T-cell (primary cell): Measurements from ENCODE around the gene ARHGAP15. TPM values are rescaled to one million over a fixed set of nuclear protein-coding genes. Genes with fewer than 3 reads are reported as not detected.
A peak's percentile ranks its signal among the peaks of the same experiment; 100 is the strongest.

Source experiments
- ATAC-seq, 4 experiments: fragments of 200-7000 bp in 3 of 4; fragments of 150-1000 bp in 1 of 4; cut with Tn5 transposase; replicated peaks in 1 of 4; 1 replicate in 3 of 4; 2 replicates in 1 of 4; pipeline ENCODE4 v1.10.0; 2021; ENCODE audit warnings: moderate library complexity in 3 of 4, mild to moderate bottlenecking in 2 of 4, moderate number of reproducible peaks in 1 of 4
- CTCF ChIA-PET, 2 donors: fragments of 300-600 bp; sonication (Branson Sonifier 250); formaldehyde crosslinking; loops; one replicate each; lab custom pipeline; 2022; ENCODE audit warnings: antibody characterized with exemption in 2 of 2; lab: Charles Lee
- POLR2A ChIA-PET, 2 donors: fragments of 300-600 bp; sonication (Branson Sonifier 250); formaldehyde crosslinking; loops; one replicate each; lab custom pipeline; 2022; ENCODE audit warnings: antibody characterized with exemption in 2 of 2; lab: Charles Lee
- DNase-seq, 35 experiments: peaks; one replicate each; pipeline versions ENCODE4 v3.0.0 to v3.0.0-alpha.2; 2013 to 2023
- H3K27ac ChIP-seq: one replicate; pipeline ENCODE4 v1.5.1; 2013; ENCODE audit warnings: low read length
- H3K27me3 ChIP-seq, 2 experiments: replicated peaks in 1 of 2; 1 replicate in 1 of 2; 2 replicates in 1 of 2; pipeline versions ENCODE4 v1.6.1 to v1.7.0; 2013; ENCODE audit warnings: low read length in 1 of 2, mixed read lengths in 1 of 2; ENCODE audit not compliant: control insufficient read depth in 2 of 2, insufficient read depth in 2 of 2; ENCODE audit errors: extremely low read depth in 1 of 2
- H3K36me3 ChIP-seq, 2 donors: 1 replicate in 1 of 2; 2 replicates in 1 of 2; pipeline versions ENCODE4 v1.6.1 to v1.7.0; 2013; ENCODE audit warnings: low read length in 1 of 2; ENCODE audit not compliant: control insufficient read depth in 2 of 2, insufficient read depth in 1 of 2; ENCODE audit errors: extremely low read depth in 1 of 2
- H3K4me1 ChIP-seq, 2 experiments: 1 replicate in 1 of 2; 2 replicates in 1 of 2; pipeline versions ENCODE4 v1.6.1 to v1.7.0; 2013; ENCODE audit warnings: low read length in 2 of 2, mixed read lengths in 1 of 2; ENCODE audit not compliant: insufficient read depth in 2 of 2, control insufficient read depth in 1 of 2; ENCODE audit errors: extremely low read depth in 1 of 2
- H3K4me3 ChIP-seq, 2 donors: 1 replicate in 1 of 2; 2 replicates in 1 of 2; pipeline versions ENCODE4 v1.5.1 to v1.7.0; 2013; ENCODE audit warnings: mild to moderate bottlenecking in 2 of 2, low read length in 1 of 2, moderate library complexity in 1 of 2; ENCODE audit not compliant: control insufficient read depth in 1 of 2; ENCODE audit errors: extremely low read depth in 1 of 2
- H3K9me3 ChIP-seq: 2 replicates; pipeline ENCODE4 v1.7.0; 2013
- H3K27ac Mint-ChIP-seq, 2 donors: one replicate each; pipeline ENCODE4 v1.8.0; 2020 to 2021; ENCODE audit warnings: mild to moderate bottlenecking in 2 of 2, mixed read lengths in 2 of 2
- H3K27me3 Mint-ChIP-seq, 2 donors: one replicate each; pipeline ENCODE4 v1.8.0; 2021 to 2022; ENCODE audit warnings: mixed read lengths in 2 of 2
- H3K36me3 Mint-ChIP-seq: one replicate; pipeline ENCODE4 v1.8.0; 2021; ENCODE audit warnings: mixed read lengths
- H3K4me1 Mint-ChIP-seq, 3 donors: one replicate each; pipeline ENCODE4 v1.8.0; 2020 to 2022; ENCODE audit warnings: mixed read lengths in 3 of 3, mild to moderate bottlenecking in 1 of 3
- H3K4me3 Mint-ChIP-seq, 3 donors: one replicate each; pipeline ENCODE4 v1.8.0; 2020 to 2022; ENCODE audit warnings: mild to moderate bottlenecking in 3 of 3, mixed read lengths in 3 of 3, moderate library complexity in 3 of 3
- H3K9me3 Mint-ChIP-seq, 3 donors: one replicate each; pipeline ENCODE4 v1.8.0; 2020 to 2022; ENCODE audit warnings: mixed read lengths in 3 of 3
- WGBS: methylation state at CpG from one replicate; pipeline ENCODE4 v1.1.5; 2013; ENCODE audit warnings: missing lambda C conversion rate; ENCODE audit not compliant: insufficient coverage; 5-methylcytosine and 5-hydroxymethylcytosine counted together
- total RNA-seq, 35 experiments: library from RNA in 6 of 35; stranded (reverse) in 6 of 35; fragments of 120-200 nt in 1 of 35; gene quantifications; one replicate each; pipeline versions ENCODE4 v1.2.1 to v1.2.4 and lab custom pipeline; 2013 to 2026

ARHGAP15 gene
- total RNA-seq: 100 to 1,000 TPM; 154 to 271 (median 188) TPM
- total RNA-seq (2013): 311 TPM
- total RNA-seq (lab: John Stamatoyannopoulos, UW): 32.6 to 244 (median 162) reads per million in 29 experiments

- Mint-ChIP-seq H3K36me3 (peaks cover 15% of the 10 kb centered on the region), H3K9me3 (no peaks in the 10 kb centered on the region), H3K4me1 (peaks cover 39 to 54% (median 49%) of the 10 kb centered on the region in 3 donors), H3K4me3 (peak within 1 kb of the TSS; percentile 79 to 82 (median 80)), H3K27me3 (no peaks in the 10 kb centered on the region), H3K27ac (peak within 1 kb of the TSS; percentile 90 to 100)
- ATAC-seq (peak; percentile 88 to 91 (median 90)), DNase-seq (peak; percentile 42 to 88 (median 76))
- CTCF ChIA-PET: interaction anchor here (0.6 to 3.6 kb wide), 17 partner anchors 16 to 155 kb away, joined by 3 to 35 read pairs (median 4); no protein-coding TSS in a partner anchor
- Histone ChIP-seq H3K9me3 (no peaks in the 10 kb centered on the region), H3K4me1 (peaks cover 43 to 71% of the 10 kb centered on the region in 2 experiments), H3K27me3 (no peaks in the 10 kb centered on the region), H3K27ac (peak within 1 kb of the TSS; percentile 89), H3K4me3 (peak within 1 kb of the TSS; percentile 49 to 58), H3K36me3 (no peaks in the 10 kb centered on the region)
- POLR2A ChIA-PET: interaction anchor here (0.6 to 1.5 kb wide), 10 partner anchors 9 to 133 kb away, joined by 3 to 14 read pairs (median 4); no protein-coding TSS in a partner anchor
- 2% methylated on average over 5 of the region's 13 CpGs for WGBS
Measured at GRCh38 chr2:143128681-143129580, at the start of gene ARHGAP15. Gene ARHGAP15 (plus strand): TSS chr2:143129419.

GRCh38 chr2:143081616-143082015 is 47.6 kb upstream of the ARHGAP15 start:
- Mint-ChIP-seq H3K27me3 (no peaks in the 10 kb centered on the region), H3K4me1 (peaks cover 4 to 25% (median 18%) of the 10 kb centered on the region in 3 donors), H3K27ac (no peak overlapping the region), H3K4me3 (no peak overlapping the region), H3K36me3 (no peaks in the 10 kb centered on the region), H3K9me3 (no peaks in the 10 kb centered on the region)
- Histone ChIP-seq H3K27me3 (no peaks in the 10 kb centered on the region), H3K27ac (no peak overlapping the region), H3K9me3 (no peaks in the 10 kb centered on the region), H3K4me1 (no peaks in the 10 kb centered on the region), H3K36me3 (no peaks in the 10 kb centered on the region), H3K4me3 (no peak overlapping the region)
- POLR2A ChIA-PET: no interaction called here
- ATAC-seq: no peak
- no peak for DNase-seq
- 100% methylated on average over 1 of the region's 1 CpG for WGBS
- CTCF ChIA-PET: no interaction called here

GRCh38 chr2:143083636-143084035 is 45.6 kb upstream of the ARHGAP15 start:
- Mint-ChIP-seq H3K9me3 (no peaks in the 10 kb centered on the region), H3K36me3 (no peaks in the 10 kb centered on the region), H3K4me3 (peak overlapping the region in 1 of 3 donors; percentile 10), H3K4me1 (peaks cover 4 to 25% (median 18%) of the 10 kb centered on the region in 3 donors), H3K27ac (peak overlapping the region in 1 of 2 donors; percentile 25), H3K27me3 (no peaks in the 10 kb centered on the region)
- Histone ChIP-seq H3K27me3 (no peaks in the 10 kb centered on the region), H3K9me3 (no peaks in the 10 kb centered on the region), H3K27ac (no peak overlapping the region), H3K36me3 (no peaks in the 10 kb centered on the region), H3K4me3 (no peak overlapping the region), H3K4me1 (no peaks in the 10 kb centered on the region)
- POLR2A ChIA-PET: interaction anchor here in 1 of 2 donors (0.7 kb wide), 2 partner anchors 205 to 1104 kb away, joined by 4 to 5 read pairs; no protein-coding TSS in a partner anchor
- no CpG with 5 or more reads among the region's 2 CpGs for WGBS
- CTCF ChIA-PET: interaction anchor here (0.7 kb wide), 3 partner anchors 22 to 196 kb away, joined by 3 to 6 read pairs (median 4); no protein-coding TSS in a partner anchor
- peak in 3 of 4 experiments; percentile 37 to 66 (median 51) for ATAC-seq
- DNase-seq: peak in 1 of 35 experiments; percentile 27

- H3K27ac Mint-ChIP-seq: no peak overlapping the region
- no peak for DNase-seq
- no peaks in the 10 kb centered on the region for H3K36me3 Mint-ChIP-seq
- ATAC-seq: no peak
- Histone ChIP-seq H3K27me3 (no peaks in the 10 kb centered on the region), H3K36me3 (no peaks in the 10 kb centered on the region), H3K4me1 (no peaks in the 10 kb centered on the region), H3K4me3 (no peak overlapping the region), H3K9me3 (no peaks in the 10 kb centered on the region), H3K27ac (no peak overlapping the region)
- H3K4me3 Mint-ChIP-seq: no peak overlapping the region
- H3K4me1 Mint-ChIP-seq: peaks cover 4 to 25% (median 18%) of the 10 kb centered on the region in 3 donors
- no peaks in the 10 kb centered on the region for H3K9me3 Mint-ChIP-seq
- H3K27me3 Mint-ChIP-seq: no peaks in the 10 kb centered on the region
- CTCF ChIA-PET: no interaction called here
- POLR2A ChIA-PET: interaction anchor here in 1 of 2 donors (0.7 kb wide), 1 partner anchor 540 kb away, joined by 4 read pairs; no protein-coding TSS in a partner anchor
- 83% methylated on average over 2 of the region's 2 CpGs for WGBS
Measured at GRCh38 chr2:143084462-143084861, 44.8 kb upstream of the ARHGAP15 start.

- whole genome bisulfite sequencing: no CpG with 5 or more reads among the region's 1 CpG
Measured at GRCh38 chr2:143085125-143085784, 44.0 kb upstream of the ARHGAP15 start.

GRCh38 chr2:143087033-143087432 is 42.2 kb upstream of the ARHGAP15 start:
- no peaks in the 10 kb centered on the region for H3K36me3 Mint-ChIP-seq
- ChIA-PET POLR2A (no interaction called here), CTCF (interaction anchor here (0.6 to 1.1 kb wide), 3 partner anchors 16 to 171 kb away, joined by 3 to 5 read pairs (median 3); no protein-coding TSS in a partner anchor)
- Histone ChIP-seq H3K36me3 (no peaks in the 10 kb centered on the region), H3K27ac (no peak overlapping the region), H3K4me1 (no peaks in the 10 kb centered on the region), H3K4me3 (no peak overlapping the region), H3K9me3 (no peaks in the 10 kb centered on the region), H3K27me3 (no peaks in the 10 kb centered on the region)
- H3K4me1 Mint-ChIP-seq: peaks cover 4 to 25% (median 18%) of the 10 kb centered on the region in 3 donors
- H3K27me3 Mint-ChIP-seq: no peaks in the 10 kb centered on the region
- WGBS: no CpG with 5 or more reads among the region's 1 CpG
- ATAC-seq: no peak
- no peak for DNase-seq
- no peaks in the 10 kb centered on the region for H3K9me3 Mint-ChIP-seq
- no peak overlapping the region for H3K4me3 Mint-ChIP-seq
- H3K27ac Mint-ChIP-seq: no peak overlapping the region

More at GRCh38 chr2:143085125-143085784, 44.0 kb upstream of the ARHGAP15 start:
- CTCF ChIA-PET: interaction anchor here in 1 of 2 donors (0.6 kb wide), 1 partner anchor 38 kb away, joined by 4 read pairs; no protein-coding TSS in a partner anchor
- ATAC-seq (no peak), DNase-seq (no peak)
- no peak overlapping the region for H3K4me3 ChIP-seq
- Mint-ChIP-seq H3K4me1 (peaks cover 4 to 25% (median 18%) of the 10 kb centered on the region in 3 donors), H3K36me3 (no peaks in the 10 kb centered on the region), H3K27ac (peak overlapping the region in 1 of 2 donors; percentile 43), H3K27me3 (no peaks in the 10 kb centered on the region), H3K4me3 (no peak overlapping the region), H3K9me3 (no peaks in the 10 kb centered on the region)
- H3K27ac ChIP-seq: no peak overlapping the region
- H3K36me3 ChIP-seq: no peaks in the 10 kb centered on the region
- H3K9me3 ChIP-seq: no peaks in the 10 kb centered on the region
- POLR2A ChIA-PET: interaction anchor here in 1 of 2 donors (0.7 kb wide), 1 partner anchor 540 kb away, joined by 4 read pairs; no protein-coding TSS in a partner anchor
- no peaks in the 10 kb centered on the region for H3K4me1 ChIP-seq
- no peaks in the 10 kb centered on the region for H3K27me3 ChIP-seq
